Endothelial cell of umbilical vein (primary cell): ENCODE measurements around the gene PPP2R3C. TPM values are rescaled to one million over a fixed set of nuclear protein-coding genes. Genes with fewer than 3 reads are reported as not detected.

ENCODE experiments used
- BruUV-seq: library from RNA; stranded (reverse); fragments of 400-500 nt; replicated peaks from 2 replicates; lab custom pipeline; 2021; lab: Mats Ljungman, UMichigan
- CTCF ChIA-PET: fragments of 300-600, 350-600 bp; sonication (Branson Sonifier 250); formaldehyde crosslinking; loops from one replicate; lab custom pipeline; 2021; ENCODE audit warnings: antibody characterized with exemption, inconsistent platforms; lab: Charles Lee
- POLR2A ChIA-PET: fragments of 300-600, 350-600 bp; sonication (Branson Sonifier 250); formaldehyde crosslinking; loops from one replicate; lab custom pipeline; 2021; ENCODE audit warnings: antibody characterized with exemption, inconsistent platforms; lab: Charles Lee
- DNase-seq: peaks from one replicate; pipeline ENCODE4 v3.0.0-alpha.2; 2011; ENCODE audit warnings: low read depth, low spot score
- FAIRE-seq: peaks from 2 replicates; lab custom pipeline; 2011; peaks lifted over from hg19 to GRCh38; lab: Jason Lieb, UNC
- H2AFZ ChIP-seq: 2 replicates; pipeline ENCODE4 v1.6.0; 2012; ENCODE audit warnings: low read depth, low read length, control low read depth, inconsistent platforms
- H3K27ac ChIP-seq: 2 replicates; pipeline ENCODE4 v1.5.1; 2011; ENCODE audit warnings: low read depth, mild to moderate bottlenecking, control low read depth, low read length, moderate library complexity; ENCODE audit not compliant: insufficient read depth
- H3K27me3 ChIP-seq, 2 experiments: 2 replicates each; pipeline versions ENCODE4 v1.6.0 to v1.6.1; 2011; ENCODE audit warnings: low read length in 2 of 2, mixed read lengths in 1 of 2; ENCODE audit not compliant: control insufficient read depth in 2 of 2, insufficient read depth in 2 of 2
- H3K36me3 ChIP-seq, 2 experiments: 2 replicates in 1 of 2; 3 replicates in 1 of 2; pipeline ENCODE4 v1.5.1; 2011; ENCODE audit warnings: low read length in 2 of 2, mild to moderate bottlenecking in 1 of 2, moderate library complexity in 1 of 2; ENCODE audit not compliant: control insufficient read depth in 2 of 2, insufficient read depth in 2 of 2; ENCODE audit errors: extremely low read depth in 1 of 2
- H3K4me1 ChIP-seq: 3 replicates; pipeline ENCODE4 v1.5.1; 2011; ENCODE audit warnings: mild to moderate bottlenecking, low read length; ENCODE audit not compliant: control insufficient read depth, insufficient read depth; ENCODE audit errors: extremely low read depth
- H3K4me2 ChIP-seq: 2 replicates; pipeline ENCODE4 v1.6.1; 2011; ENCODE audit warnings: low read length, control low read depth, mixed read lengths; ENCODE audit not compliant: insufficient read depth
- H3K4me3 ChIP-seq, 3 experiments: fragments of 200-600 bp in 1 of 3; sonication (generic), shearing (Covaris generic) in 1 of 3; replicated peaks in 1 of 3; 2 replicates each; pipeline ENCODE4 v1.5.1; 2011 to 2016; ENCODE audit warnings: control low read depth in 3 of 3, low read length in 3 of 3, mild to moderate bottlenecking in 2 of 3, inconsistent platforms in 1 of 3, low read depth in 1 of 3, moderate library complexity in 1 of 3; ENCODE audit not compliant: insufficient read depth in 1 of 3
- H3K79me2 ChIP-seq: 2 replicates; pipeline ENCODE4 v1.6.0; 2012; ENCODE audit warnings: low read length, inconsistent platforms; ENCODE audit not compliant: control insufficient read depth, insufficient read depth
- H3K9ac ChIP-seq: replicated peaks from 2 replicates; pipeline ENCODE3; 2011; ENCODE audit warnings: low read length, control low read depth; ENCODE audit not compliant: insufficient read depth; ENCODE audit errors: extremely low read depth
- H3K9me1 ChIP-seq: replicated peaks from 3 replicates; pipeline ENCODE4 v1.6.0; 2011; ENCODE audit warnings: mild to moderate bottlenecking, low read length; ENCODE audit not compliant: control insufficient read depth, insufficient read depth; ENCODE audit errors: extremely low read depth
- H3K9me3 ChIP-seq: replicated peaks from 2 replicates; pipeline ENCODE4 v1.5.1; 2012; ENCODE audit warnings: low read length, inconsistent platforms; ENCODE audit not compliant: control insufficient read depth, insufficient read depth
- H4K20me1 ChIP-seq: replicated peaks from 2 replicates; pipeline ENCODE3; 2011; ENCODE audit warnings: mild to moderate bottlenecking, low read length; ENCODE audit not compliant: control insufficient read depth, insufficient read depth; ENCODE audit errors: extremely low read depth
- CTCF ChIP-seq, 2 donors: IDR thresholded peaks; 1 replicate in 1 of 2; 2 replicates in 1 of 2; pipeline ENCODE4 v1.5.1; 2011; ENCODE audit warnings: low read length in 2 of 2, mild to moderate bottlenecking in 2 of 2, moderate library complexity in 2 of 2, control low read depth in 1 of 2, inconsistent platforms in 1 of 2, low read depth in 1 of 2; ENCODE audit not compliant: insufficient read depth in 1 of 2; ENCODE audit errors: extremely low read depth in 1 of 2
- EZH2 ChIP-seq: IDR thresholded peaks from 2 replicates; pipeline ENCODE4 v1.6.1; 2012; ENCODE audit warnings: borderline replicate concordance, low read depth, mild to moderate bottlenecking, moderate library complexity, low read length, inconsistent platforms; ENCODE audit not compliant: severe bottlenecking
- FOS ChIP-seq: IDR thresholded peaks from 2 replicates; pipeline ENCODE4 v1.6.1; 2011; ENCODE audit warnings: mild to moderate bottlenecking, low read length, moderate library complexity, borderline replicate concordance; ENCODE audit not compliant: insufficient read depth
- GATA2 ChIP-seq: IDR thresholded peaks from 2 replicates; pipeline ENCODE4 v1.7.0; 2011; ENCODE audit warnings: low read depth, mild to moderate bottlenecking, moderate library complexity, mixed read lengths, low read length; ENCODE audit not compliant: insufficient read length, insufficient read depth
- JUN ChIP-seq: IDR thresholded peaks from 2 replicates; pipeline ENCODE4 v1.6.1; 2011; ENCODE audit warnings: borderline replicate concordance, low read depth; ENCODE audit not compliant: insufficient read length, insufficient read depth
- MAX ChIP-seq: IDR thresholded peaks from 2 replicates; pipeline ENCODE4 v1.6.1; 2011; ENCODE audit not compliant: insufficient read depth, insufficient read length
- MYC ChIP-seq: IDR thresholded peaks from one replicate; pipeline ENCODE4 v1.6.1; 2011; ENCODE audit warnings: mild to moderate bottlenecking, low read depth, low read length
- POLR2A ChIP-seq: IDR thresholded peaks from 2 replicates; pipeline ENCODE4 v1.6.1; 2012; ENCODE audit warnings: low read depth, mild to moderate bottlenecking, control low read depth, low read length
- POLR2AphosphoS5 ChIP-seq: IDR thresholded peaks from 2 replicates; pipeline ENCODE4 v1.6.1; 2012; ENCODE audit warnings: low read depth, mild to moderate bottlenecking, control low read depth, low read length, moderate library complexity; ENCODE audit not compliant: insufficient read depth
- dilution Hi-C: fragments of 300-500 bp; cut with MboI; formaldehyde crosslinking; loops from one replicate; pipeline ENCODE4 v1.15.0; 2019; ENCODE audit warnings: low sequenced_read_pairs; ENCODE audit not compliant: extremely low pct_ligation_motif_present
- intact Hi-C: fragments of 100-400 bp; cut with micrococcal nuclease; formaldehyde crosslinking; loops from one replicate; pipeline ENCODE4 v1.10.0; 2022
- polyA plus RNA-seq, 4 experiments: library from polyadenylated mRNA; depleted of rRNA in 3 of 4; stranded (reverse) in 3 of 4; unstranded in 1 of 4; fragments of >200 nt; gene quantifications; 2 replicates each; pipeline versions ENCODE4 v1.2.1 to v1.2.3, GENCODE V29; 2011 to 2012; ENCODE audit warnings: missing spikeins in 1 of 4
- total RNA-seq: library from RNA; stranded (reverse); gene quantifications from 2 replicates; pipeline ENCODE4 v1.2.3, GENCODE V29; 2021

PPP2R3C gene
- total and polyA plus RNA-seq, 2 donors (not counting 3 experiments of a cell fraction or from before 2014, with no cell fraction given): 10.2 to 40.6 TPM

GRCh38 chr14:35146711-35147149, 24.9 kb upstream of the PPP2R3C start:
- DNase-seq: no peak
- intact Hi-C loops: no loop called here
- Histone ChIP-seq H3K9me3 (no peaks in the 10 kb centered on the region), H3K9me1 (no peaks in the 10 kb centered on the region), H3K27me3 (no peaks in the 10 kb centered on the region), H2AFZ (no peak overlapping the region), H3K4me1 (no peaks in the 10 kb centered on the region), H3K27ac (no peak overlapping the region), H3K79me2 (no peaks in the 10 kb centered on the region), H3K9ac (no peak overlapping the region), H3K36me3 (no peaks in the 10 kb centered on the region), H4K20me1 (no peaks in the 10 kb centered on the region), H3K4me3 (no peak overlapping the region), H3K4me2 (no peak overlapping the region)
- no peak for FAIRE-seq
- dilution Hi-C loops: no loop called here
- no TSS peak for BruUV-seq
- no peak for TF ChIP-seq CTCF (IDR thresholded peaks at IDR 0.05; ENCODE audit: extremely low read depth in 1 of 2, insufficient read depth in 1 of 2, low read depth in 1 of 2, low read length in 2 of 2)
- TF ChIP-seq FOS: no peak
- no peak for TF ChIP-seq MAX
- no peak for TF ChIP-seq MYC
- no peak for TF ChIP-seq POLR2A
- no peak for TF ChIP-seq POLR2AphosphoS5
- TF ChIP-seq JUN: no peak
- TF ChIP-seq GATA2: no peak
- no peak for TF ChIP-seq EZH2
- ChIA-PET POLR2A (no interaction called here), CTCF (interaction anchor here (1.5 kb wide), 3 partner anchors 13 to 672 kb away, joined by 3 to 4 read pairs (median 4); no protein-coding TSS in a partner anchor)
